HG02840 (cell line): ENCODE data around the gene CNNM4.

ENCODE experiments used
- ATAC-seq: cut with Tn5 transposase; IDR thresholded peaks from one replicate; pipeline ENCODE4 v1.9.1; 2021; ENCODE audit warnings: mild to moderate bottlenecking, moderate library complexity, moderate number of reproducible peaks; ENCODE audit not compliant: unreplicated experiment, low FRiP score

CNNM4 gene

DNA sequence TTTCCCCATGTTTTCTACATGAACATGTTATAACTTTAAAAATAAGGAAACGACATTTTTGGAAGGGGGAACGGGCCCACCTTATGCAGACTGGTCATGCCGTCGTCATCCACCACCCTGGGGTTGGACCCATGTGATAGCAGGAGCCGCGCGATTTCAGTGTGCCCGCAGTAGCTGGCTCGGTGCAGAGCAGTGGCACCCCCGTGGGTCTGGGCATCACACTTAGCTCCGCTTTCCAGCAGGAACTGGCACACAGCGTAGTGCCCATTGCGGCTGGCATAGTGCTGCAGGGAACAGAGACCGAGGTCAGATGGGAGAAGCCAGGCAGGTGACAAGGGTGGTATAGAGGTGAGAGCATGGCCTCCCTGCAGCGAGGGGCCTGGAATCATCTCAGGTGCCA lies 92.6 kb downstream of the CNNM4 start:
- ATAC-seq: no peak

DNA sequence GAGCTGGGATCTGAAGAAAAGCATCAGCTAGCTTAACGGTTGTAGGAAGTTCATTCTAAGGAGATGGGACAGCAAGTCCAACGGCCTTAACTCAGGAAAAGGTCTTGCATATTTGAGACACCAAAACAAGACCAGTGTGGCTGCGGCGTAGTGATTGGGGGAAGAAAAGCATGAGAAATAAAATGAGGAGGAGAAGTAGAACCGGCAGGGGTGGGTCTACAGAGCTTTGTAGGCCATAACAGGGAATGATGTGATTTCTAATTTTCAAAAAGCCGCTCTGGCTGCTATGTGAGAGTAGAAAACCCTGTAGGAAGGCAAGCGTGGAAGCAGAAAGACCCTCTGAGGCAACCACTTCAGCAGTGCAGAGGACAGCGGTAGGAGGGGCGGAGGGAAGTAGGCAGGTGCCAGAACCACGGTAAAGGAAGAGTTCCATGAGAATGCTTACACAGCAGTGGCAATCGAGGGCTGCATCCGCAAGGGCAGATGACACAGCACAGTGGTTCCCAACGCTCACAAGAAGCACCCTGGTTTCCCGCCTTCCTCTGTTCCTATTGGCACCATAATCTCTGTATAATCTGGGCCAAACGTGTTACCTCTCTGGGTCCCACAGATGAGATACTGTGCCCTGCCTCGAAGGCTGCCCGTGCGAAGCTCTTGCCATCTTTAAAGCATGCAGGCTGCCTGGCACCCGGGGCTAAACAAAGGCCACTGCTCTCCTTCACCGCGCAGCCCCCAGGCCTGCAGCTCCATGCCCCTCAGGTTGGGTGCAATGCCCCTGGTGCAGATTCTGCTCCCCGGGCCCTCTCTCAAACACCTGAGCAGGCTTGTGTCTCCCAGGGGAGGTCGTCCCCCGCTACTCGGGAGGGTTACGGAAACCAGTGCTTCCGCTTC lies 96.3 kb downstream of the CNNM4 start:
- ATAC-seq: no peak

DNA sequence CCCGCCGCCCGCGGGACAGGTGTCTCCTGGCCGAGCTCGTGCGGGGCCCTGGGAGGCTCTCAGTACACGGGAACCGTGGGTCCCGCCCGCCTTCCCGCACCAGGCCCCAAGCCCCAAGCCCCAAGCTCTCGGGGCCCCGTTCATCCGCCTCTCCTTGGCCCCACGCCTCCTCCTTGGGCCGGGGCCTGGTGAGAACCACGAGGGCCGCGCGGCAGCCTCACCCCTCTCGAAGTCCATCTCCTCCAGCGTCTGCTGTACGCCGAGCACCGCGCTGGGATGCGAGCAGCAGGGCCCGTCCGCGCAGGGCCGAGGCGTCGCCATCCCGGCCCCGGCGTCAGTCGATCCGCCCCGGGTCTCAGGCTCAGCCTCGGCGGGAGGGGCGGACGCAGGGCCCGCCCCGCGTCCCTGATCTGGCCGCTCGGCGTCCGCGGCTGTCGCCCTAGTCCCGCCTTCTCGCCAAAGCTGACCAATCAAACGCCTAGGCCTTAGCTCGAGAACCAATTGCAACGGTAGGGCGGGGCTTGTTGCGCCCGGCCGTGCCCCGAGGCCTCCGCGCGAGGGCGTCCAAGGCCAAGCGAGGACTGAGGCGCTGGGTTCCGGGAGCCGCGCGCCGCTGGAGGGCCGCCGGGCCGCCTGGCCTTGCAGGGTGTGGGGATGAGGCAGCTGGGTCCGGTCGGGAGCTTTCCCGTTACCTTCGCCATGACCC lies 97.1 kb downstream of the CNNM4 start, which contains the start of gene ANKRD39:
Gene ANKRD39, minus strand, starts transcription at position 350 of the 706 bp plus-strand sequence. Its CDS starts 29 bp downstream, at position 321.
- ATAC-seq: peak; percentile 95

DNA sequence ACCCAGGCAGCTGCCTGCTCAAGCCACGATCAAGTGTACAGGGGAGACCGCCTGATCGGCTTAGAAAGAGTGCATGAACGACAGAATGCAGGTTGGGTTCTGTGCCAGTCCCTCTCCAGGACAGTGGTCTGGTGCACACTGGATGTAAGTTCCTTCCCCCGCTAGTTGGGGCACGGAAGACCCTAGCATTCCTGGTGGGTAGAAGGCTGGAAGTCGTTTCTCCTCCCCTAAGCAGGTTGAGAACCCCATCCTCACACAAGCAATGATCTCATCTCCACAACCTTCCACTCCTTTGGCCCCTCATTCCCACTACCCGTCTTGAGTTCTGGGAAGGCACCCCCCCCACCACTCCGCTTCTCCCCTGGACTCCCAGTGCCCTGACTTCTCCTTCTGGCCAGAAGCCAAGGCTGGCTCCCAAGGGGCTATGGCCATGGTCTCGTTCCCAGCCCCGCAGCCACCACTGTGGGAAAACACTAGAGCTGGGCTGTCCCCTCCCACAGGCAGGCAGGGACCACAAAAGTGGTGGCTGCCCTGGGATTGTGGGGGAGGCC lies 98.5 kb downstream of the CNNM4 start:
- ATAC-seq: no peak

DNA sequence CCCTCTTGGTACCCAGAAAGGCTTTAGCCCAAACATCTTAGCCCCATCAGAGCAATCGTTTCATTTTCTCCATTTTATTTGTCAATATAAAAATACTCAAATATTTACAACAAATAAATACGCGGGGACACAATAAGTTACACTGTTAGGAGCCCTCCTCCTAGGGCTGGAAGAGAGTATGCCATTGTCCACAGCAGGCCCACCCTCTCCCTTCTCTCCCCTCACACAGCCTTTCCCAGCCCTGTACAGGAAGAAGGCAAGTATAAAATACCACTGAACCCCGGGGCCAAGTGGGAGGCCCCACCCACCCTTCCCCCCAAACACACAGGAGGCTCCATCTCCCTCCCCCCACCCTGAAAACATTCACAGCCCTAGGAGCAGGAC lies 99.0 kb downstream of the CNNM4 start:
- ATAC-seq: no peak

DNA sequence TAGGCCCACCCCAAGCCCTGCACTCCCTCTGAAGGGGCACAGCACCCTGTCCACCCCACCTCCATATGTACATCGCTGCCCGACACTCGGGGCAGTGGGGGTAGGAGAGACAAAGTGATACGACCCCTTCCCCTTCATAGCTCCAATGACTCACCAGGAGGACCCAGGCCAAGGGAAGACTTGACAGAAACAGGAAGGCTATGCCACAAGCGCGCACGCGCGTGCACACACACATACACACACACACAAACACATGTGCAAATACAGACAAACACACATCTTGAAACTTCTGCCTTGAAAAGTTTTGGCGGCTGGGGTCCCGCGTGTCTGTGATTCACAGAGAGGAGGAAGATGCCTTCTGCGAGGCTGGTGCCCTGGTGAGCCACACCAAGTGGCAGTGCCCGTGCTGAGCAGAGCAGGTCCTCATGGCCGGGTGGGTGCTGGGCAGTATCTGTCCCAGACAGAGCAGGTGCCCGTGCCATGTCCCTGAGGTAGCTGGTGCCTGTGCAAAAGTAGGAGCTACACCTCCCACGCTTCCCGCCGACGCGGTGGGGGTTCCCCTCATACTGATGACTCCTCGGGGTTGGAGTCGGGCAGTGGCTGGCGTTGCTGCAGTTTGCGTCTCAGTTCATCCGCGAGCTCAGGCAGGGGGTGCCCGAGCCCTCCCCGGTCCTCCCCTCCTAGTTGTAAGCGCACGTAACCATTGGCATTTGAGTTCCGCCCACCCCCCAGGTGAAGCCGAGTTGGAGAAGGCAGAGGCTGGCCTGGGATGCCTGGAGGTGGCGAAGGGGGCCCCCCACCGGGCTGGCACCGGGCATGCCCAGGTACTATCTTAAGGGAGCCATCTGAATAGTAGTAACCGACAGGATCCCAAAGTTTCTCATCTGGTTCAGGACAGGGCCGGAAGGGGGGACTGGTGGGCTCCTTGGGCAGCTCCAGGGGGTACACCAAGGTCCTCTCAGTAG lies 99.6 kb downstream of the CNNM4 start:
- no peak for ATAC-seq

DNA sequence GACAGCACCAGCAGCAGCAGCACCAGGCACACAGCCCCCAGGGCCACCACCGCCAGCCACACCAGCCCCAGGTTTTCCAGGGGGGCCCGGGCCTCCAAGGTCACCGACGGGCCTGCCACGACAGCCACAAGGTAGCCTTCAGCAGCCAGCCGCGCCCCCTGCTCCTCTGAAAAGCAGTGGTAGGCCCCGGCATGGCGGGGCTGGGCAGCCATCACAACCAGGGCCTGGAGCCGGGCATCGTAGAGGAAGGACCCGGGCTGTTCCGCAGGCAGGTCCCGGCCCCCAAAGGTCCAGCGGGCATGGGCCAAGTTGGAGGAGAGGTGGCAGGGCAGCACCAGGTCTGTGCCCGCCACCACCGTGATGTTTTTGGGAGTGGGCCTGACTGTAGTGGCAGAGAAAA lies 100.4 kb downstream of the CNNM4 start:
- no peak for ATAC-seq
